C1 segment of cervical spinal cord (tissue), 14 donors: Measurements from ENCODE around the gene COL6A5.

ENCODE experiments used
- DNase-seq, 14 donors: peaks; one replicate each; lab custom pipeline; 2025; lab: John Stamatoyannopoulos, UW

The COL6A5 gene

GRCh38 chr3:130516645-130517512, 171.4 kb downstream of the COL6A5 start, which contains the start of gene COL6A6:
COL6A6 (plus strand) TSS chr3:130517177; CDS start chr3:130560365, 43,188 bp downstream.
- DNase-seq: no peak

- no peak for DNase-seq
Observed at GRCh38 chr3:130517602-130518001, 172.1 kb downstream of the COL6A5 start.

- no peak for DNase-seq
Observed at GRCh38 chr3:130519754-130520153, 174.3 kb downstream of the COL6A5 start.

- DNase-seq: no peak
Observed at GRCh38 chr3:130522399-130522798, 176.9 kb downstream of the COL6A5 start.

- no peak for DNase-seq
Observed at GRCh38 chr3:130527426-130527825, 182.0 kb downstream of the COL6A5 start.

- DNase-seq: no peak
Observed at GRCh38 chr3:130528120-130528519, 182.6 kb downstream of the COL6A5 start.

GRCh38 chr3:130529486-130530215, 184.2 kb downstream of the COL6A5 start:
- DNase-seq: no peak

GRCh38 chr3:130533247-130533646, 187.8 kb downstream of the COL6A5 start:
- DNase-seq: no peak
